Subcutaneous adipose tissue (tissue), 4 donors: Measurements from ENCODE around the gene HPSE2. TPM values are rescaled to one million over a fixed set of nuclear protein-coding genes. Genes with fewer than 3 reads are reported as not detected.

Experiments used
- CTCF ChIP-seq: fragments of 450-650 bp; IDR thresholded peaks from one replicate; pipeline ENCODE4 v1.5.1; 2016; ENCODE audit warnings: low read depth, mild to moderate bottlenecking, control low read depth, antibody characterized with exemption, moderate library complexity
- total RNA-seq, 4 donors: library from RNA; depleted of rRNA; stranded (reverse); fragments of >200 nt; gene quantifications; one replicate each; pipeline ENCODE4 v1.1.0, GENCODE V29; 2016

HPSE2 gene
- total RNA-seq, 4 donors from 2014 or later: 0.34 to 3.2 (median 0.71) TPM

- TF ChIP-seq CTCF: no peak
Measured at GRCh38 chr10:98445200-98445812, 790.3 kb downstream of the HPSE2 start.

GRCh38 chr10:98444314-98445006, 791.2 kb downstream of the HPSE2 start:
- no peak for TF ChIP-seq CTCF

GRCh38 chr10:98438715-98439114, 796.9 kb downstream of the HPSE2 start:
- TF ChIP-seq CTCF: no peak

GRCh38 chr10:98436704-98437103, 798.9 kb downstream of the HPSE2 start:
- no peak for TF ChIP-seq CTCF

- TF ChIP-seq CTCF: no peak
Measured at GRCh38 chr10:98435178-98435577, 800.5 kb downstream of the HPSE2 start.

GRCh38 chr10:98433881-98434732, 801.5 kb downstream of the HPSE2 start:
- TF ChIP-seq CTCF: no peak

GRCh38 chr10:98433371-98433770, 802.3 kb downstream of the HPSE2 start:
- no peak for TF ChIP-seq CTCF
